Omental fat pad (tissue), 4 donors: ENCODE results near the gene TMEM130. TPM values are rescaled to one million over a fixed set of nuclear protein-coding genes. Genes with fewer than 3 reads are reported as not detected.

Source experiments
- ATAC-seq: fragments of 150-250 bp; one replicate; pipeline ENCODE4 v1.9.1; 2016; ENCODE audit warnings: mild to moderate bottlenecking, moderate library complexity; ENCODE audit not compliant: low FRiP score
- DNase-seq: peaks from one replicate; pipeline ENCODE4 v3.0.0-alpha.2; 2019; ENCODE audit warnings: low spot score
- total RNA-seq, 4 donors: library from RNA; depleted of rRNA; stranded (reverse); fragments of >200 nt; gene quantifications; one replicate each; pipeline ENCODE4 v1.1.0, GENCODE V29; 2016
- TF ChIP-seq, protein P1 (sequence below), 3 donors: fragments of 450-650 bp; IDR thresholded peaks; one replicate each; pipeline ENCODE4 v1.5.1; 2016 to 2017; ENCODE audit warnings: antibody characterized with exemption in 3 of 3, mild to moderate bottlenecking in 3 of 3, moderate library complexity in 2 of 3

The TMEM130 gene
- total RNA-seq, 4 donors from 2014 or later, result 0.19 to 0.24 TPM; not detected in 2

DNA sequence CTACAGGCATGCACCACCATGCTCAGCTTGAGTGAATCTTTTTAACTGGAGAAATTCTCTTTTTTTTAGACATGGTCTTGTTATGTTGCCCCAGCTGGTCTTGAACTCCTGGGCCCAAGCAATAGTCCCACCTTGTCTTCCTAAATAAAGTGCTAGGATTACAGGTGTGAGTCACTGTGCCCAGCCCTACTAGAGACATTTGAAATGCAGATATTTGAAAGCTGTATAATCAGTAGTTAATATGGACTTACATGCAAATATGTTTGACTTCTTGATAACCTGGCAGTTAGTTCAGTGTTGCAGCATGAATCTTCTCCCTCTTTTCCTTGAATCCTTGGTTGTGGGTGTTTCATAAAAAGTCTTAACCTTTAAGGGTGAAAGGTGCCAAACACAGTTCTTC, 17.2 kb upstream of the TMEM130 start:
- ATAC-seq (no peak), DNase-seq (no peak)
- TF ChIP-seq, protein P1, sequence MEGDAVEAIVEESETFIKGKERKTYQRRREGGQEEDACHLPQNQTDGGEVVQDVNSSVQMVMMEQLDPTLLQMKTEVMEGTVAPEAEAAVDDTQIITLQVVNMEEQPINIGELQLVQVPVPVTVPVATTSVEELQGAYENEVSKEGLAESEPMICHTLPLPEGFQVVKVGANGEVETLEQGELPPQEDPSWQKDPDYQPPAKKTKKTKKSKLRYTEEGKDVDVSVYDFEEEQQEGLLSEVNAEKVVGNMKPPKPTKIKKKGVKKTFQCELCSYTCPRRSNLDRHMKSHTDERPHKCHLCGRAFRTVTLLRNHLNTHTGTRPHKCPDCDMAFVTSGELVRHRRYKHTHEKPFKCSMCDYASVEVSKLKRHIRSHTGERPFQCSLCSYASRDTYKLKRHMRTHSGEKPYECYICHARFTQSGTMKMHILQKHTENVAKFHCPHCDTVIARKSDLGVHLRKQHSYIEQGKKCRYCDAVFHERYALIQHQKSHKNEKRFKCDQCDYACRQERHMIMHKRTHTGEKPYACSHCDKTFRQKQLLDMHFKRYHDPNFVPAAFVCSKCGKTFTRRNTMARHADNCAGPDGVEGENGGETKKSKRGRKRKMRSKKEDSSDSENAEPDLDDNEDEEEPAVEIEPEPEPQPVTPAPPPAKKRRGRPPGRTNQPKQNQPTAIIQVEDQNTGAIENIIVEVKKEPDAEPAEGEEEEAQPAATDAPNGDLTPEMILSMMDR (IDR thresholded peaks at IDR 0.05), result no peak

DNA sequence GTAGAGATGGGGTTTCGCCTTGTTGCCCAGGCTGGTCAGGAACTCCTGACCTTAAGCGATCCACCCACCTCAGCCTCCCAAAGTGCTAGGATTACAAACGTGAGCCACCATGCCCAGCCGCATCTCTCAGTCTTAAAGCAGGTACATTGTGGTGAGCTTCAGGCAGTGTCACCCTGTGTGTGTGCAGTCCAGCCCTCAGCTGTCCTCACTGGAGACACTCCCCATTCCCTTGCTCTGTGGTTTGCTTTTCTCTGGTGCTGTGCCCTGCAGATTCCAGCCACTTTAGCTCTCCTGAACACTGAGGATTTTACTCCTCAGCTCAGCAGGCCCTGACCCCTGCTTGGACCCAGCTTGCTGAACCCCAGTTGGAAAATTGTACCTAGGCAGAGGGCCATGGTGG, 14.6 kb upstream of the TMEM130 start:
- TF ChIP-seq, protein P1 (IDR thresholded peaks at IDR 0.05), result no peak

DNA sequence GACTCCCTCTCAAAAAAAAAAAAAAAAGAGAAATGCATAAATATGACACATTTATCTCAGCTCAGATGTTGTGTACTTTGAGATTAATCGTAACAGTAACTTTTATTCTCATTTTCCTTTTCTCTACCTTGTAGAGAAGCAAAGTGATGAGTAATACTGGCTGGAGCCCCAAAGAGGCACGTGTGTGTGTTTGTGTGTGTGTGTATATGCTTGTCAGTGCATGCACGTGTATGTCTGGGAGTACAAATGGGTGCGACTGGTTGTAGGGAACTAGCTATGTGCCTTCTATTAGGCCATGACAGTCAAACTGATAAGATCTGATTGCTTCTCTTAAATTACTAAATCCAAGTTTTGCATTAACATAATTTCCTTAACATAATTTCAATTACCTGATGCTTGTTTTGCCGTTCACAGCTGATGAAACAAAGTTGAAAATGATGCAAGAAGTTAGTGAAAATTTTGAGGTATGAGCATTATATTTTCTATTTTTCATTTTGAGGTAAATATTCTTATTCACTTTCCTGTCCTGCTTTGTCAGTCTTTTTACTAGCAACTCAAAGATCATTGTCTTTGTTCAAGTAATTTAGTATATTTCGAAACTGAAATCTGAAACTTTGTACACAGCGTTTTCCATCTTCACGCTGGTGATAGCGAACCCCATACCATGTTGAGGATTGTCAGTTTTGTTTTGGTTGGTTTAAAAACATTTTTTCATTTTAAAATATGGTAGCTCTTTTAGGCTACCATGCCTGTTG, 11.9 kb upstream of the TMEM130 start:
- no peak for DNase-seq
- TF ChIP-seq, protein P1 (IDR thresholded peaks at IDR 0.05), result no peak
- ATAC-seq, result no peak

More for the DNA sequence above, 14.6 kb upstream of the TMEM130 start:
- ATAC-seq (no peak), DNase-seq (no peak)

DNA sequence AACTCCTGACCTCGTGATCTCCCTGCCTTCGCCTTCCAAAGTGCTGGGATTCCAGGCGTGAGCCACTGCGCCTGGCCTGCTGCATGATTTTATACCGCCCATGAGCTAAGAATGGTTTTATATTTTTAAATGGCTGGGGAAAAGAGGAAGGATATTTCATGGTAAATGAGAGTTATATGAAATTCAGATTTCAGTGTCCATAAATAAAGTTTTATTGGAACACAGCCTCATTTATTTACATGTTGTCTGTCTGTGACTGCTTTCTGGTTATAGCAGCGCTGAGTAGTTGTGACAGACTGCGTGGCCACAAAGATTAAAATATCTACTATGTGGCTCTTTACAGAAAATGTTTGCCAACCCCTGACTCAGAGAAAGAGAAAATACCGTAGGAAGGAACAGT, 10.7 kb upstream of the TMEM130 start:
- no peak for ATAC-seq
- no peak for DNase-seq
- TF ChIP-seq, protein P1 (IDR thresholded peaks at IDR 0.05), result no peak

DNA sequence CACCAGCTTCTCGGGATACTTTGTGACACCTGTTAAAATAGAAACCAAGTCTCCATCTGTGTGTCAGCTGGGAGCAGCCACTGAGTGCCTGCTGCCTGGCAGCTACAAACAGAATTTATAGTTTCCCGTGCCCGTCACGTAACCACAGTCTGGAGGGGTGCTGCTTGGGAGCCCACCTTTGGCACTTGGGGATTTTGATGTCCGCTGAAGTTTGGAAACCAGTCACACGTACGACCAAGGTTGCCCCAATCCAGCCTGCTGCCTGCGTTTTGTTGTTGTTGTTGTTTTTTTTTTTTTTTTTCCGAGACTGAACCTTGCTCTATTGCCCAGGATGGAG, 10.1 kb upstream of the TMEM130 start:
- ATAC-seq (no peak), DNase-seq (no peak)
- TF ChIP-seq, protein P1 (IDR thresholded peaks at IDR 0.05), result no peak

DNA sequence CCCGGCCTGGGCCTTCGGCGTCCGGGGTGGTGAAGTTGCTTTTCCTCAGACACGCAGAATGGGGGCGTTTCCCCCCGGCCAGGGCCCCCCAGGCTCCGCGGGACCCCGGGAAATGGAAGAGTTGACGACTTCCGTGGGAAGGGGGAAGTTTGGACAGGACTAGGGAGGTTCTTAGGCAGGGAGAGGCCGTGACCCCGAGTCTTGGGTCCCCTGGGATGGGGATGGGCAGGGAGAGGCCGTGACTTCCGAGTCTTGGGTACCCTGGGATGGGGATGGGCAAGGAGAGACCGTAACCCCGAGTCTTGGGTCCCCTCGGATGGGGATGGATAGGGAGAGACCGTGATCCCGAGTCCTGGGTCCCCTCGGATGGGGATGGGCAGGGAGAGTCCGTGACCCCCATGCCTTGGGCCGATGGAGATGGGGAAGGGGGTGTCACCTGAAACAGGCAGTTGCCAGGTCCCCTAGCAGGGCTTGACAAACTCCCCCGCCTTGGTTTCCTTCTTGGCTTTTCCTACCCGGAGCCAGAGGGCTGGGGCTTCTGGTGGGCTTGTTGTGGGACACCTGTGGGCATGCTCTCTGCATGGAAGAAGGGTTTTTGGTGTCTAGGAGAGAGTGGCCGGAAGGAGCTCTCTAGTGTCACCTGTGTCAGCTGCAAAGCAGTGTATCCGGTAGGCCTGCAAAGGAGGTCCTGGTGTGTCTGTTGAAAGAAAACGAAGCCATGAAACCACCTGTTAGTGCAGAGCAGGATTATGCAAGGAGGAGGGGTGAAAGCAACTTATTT, 9.6 kb upstream of the TMEM130 start:
- TF ChIP-seq, protein P1 (IDR thresholded peaks at IDR 0.05), result no peak
- ATAC-seq, result no peak
- no peak for DNase-seq
